H1 (cell line): Measurements from ENCODE around the gene CTSC. TPM values are rescaled to one million over a fixed set of nuclear protein-coding genes. Genes with fewer than 3 reads are reported as not detected.

Experiments
- KDM4A ChIP-seq: IDR thresholded peaks from one replicate; pipeline ENCODE4 v1.7.1; 2012; ENCODE audit warnings: low read depth, mild to moderate bottlenecking, moderate library complexity, low read length, inconsistent platforms; ENCODE audit not compliant: severe bottlenecking
- RNF2 ChIP-seq: fragments of 200-900, 300-1000 bp; sonication (generic); IDR thresholded peaks from 2 replicates; pipeline ENCODE4 v1.7.1; 2016; ENCODE audit warnings: borderline replicate concordance, low read depth, mild to moderate bottlenecking, antibody characterized with exemption, low read length; ENCODE audit not compliant: poor library complexity, severe bottlenecking; ENCODE audit errors: missing control alignments
- SP1 ChIP-seq: IDR thresholded peaks from 2 replicates; pipeline ENCODE4 v1.6.1; 2011; ENCODE audit warnings: low read depth, low read length
- polyA plus RNA-seq, 7 experiments: library from polyadenylated mRNA; depleted of rRNA in 3 of 7; stranded (reverse) in 5 of 7; unstranded in 2 of 7; fragments of >200 nt in 5 of 7; fragments of 200-250 nt in 2 of 7; gene quantifications; 1 replicate in 5 of 7; 2 replicates in 1 of 7; 4 replicates in 1 of 7; pipeline versions ENCODE4 v1.2.1 to v1.2.3, GENCODE V29; 2011 to 2013; ENCODE audit warnings: missing spikeins in 2 of 7, mixed read lengths in 2 of 7
- total RNA-seq: library from RNA; stranded (reverse); fragmentation: NEBNext Ultra II Directional; extraction: Animal tissue kit (Norgen Biotek cat#: 25700); gene quantifications from 2 replicates; pipeline ENCODE4 v1.2.1, GENCODE V29; 2021
- TF ChIP-seq, protein P1 (sequence below): fragments of 300-600 bp; sonication (generic); IDR thresholded peaks from 2 replicates; pipeline ENCODE4 v1.7.1; 2012; ENCODE audit warnings: low read length, moderate library complexity, mild to moderate bottlenecking, inconsistent platforms; ENCODE audit not compliant: insufficient replicate concordance

Gene CTSC
- total and polyA plus RNA-seq, 2 of the 8 experiments (the other 6 are each of a cell fraction or from before 2014, with no cell fraction given) = 347 to 369 TPM

DNA sequence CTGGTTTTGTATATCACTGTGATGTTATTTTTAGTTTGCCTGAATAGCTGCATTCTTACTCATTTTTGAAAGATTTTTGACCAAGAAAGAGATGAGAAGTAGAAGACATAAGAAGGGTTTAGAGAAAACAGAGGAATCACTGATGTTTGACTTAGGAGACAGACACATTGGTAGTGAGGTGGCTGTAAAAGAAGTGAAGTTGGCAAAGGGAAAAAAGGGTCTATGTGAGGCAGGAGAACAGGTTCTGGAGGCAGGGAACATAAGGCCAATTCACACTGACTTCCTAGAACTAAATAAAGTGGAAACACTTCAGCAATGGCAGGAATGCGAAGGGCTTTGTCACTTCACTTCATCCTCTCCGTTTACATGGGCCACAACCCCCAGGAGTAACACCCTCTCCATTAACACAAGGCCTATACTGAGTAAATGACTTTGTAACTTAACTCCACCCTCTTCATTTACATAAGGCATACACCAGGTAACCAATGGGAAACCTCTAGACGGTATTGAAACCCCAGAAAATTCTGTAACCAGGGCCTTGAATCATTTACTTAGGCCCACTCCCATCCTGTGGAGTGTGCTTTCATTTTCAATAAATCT lies 36.5 kb downstream of the CTSC start (continued):
- no peak for TF ChIP-seq RNF2
- TF ChIP-seq KDM4A = no peak
- TF ChIP-seq, protein P1, sequence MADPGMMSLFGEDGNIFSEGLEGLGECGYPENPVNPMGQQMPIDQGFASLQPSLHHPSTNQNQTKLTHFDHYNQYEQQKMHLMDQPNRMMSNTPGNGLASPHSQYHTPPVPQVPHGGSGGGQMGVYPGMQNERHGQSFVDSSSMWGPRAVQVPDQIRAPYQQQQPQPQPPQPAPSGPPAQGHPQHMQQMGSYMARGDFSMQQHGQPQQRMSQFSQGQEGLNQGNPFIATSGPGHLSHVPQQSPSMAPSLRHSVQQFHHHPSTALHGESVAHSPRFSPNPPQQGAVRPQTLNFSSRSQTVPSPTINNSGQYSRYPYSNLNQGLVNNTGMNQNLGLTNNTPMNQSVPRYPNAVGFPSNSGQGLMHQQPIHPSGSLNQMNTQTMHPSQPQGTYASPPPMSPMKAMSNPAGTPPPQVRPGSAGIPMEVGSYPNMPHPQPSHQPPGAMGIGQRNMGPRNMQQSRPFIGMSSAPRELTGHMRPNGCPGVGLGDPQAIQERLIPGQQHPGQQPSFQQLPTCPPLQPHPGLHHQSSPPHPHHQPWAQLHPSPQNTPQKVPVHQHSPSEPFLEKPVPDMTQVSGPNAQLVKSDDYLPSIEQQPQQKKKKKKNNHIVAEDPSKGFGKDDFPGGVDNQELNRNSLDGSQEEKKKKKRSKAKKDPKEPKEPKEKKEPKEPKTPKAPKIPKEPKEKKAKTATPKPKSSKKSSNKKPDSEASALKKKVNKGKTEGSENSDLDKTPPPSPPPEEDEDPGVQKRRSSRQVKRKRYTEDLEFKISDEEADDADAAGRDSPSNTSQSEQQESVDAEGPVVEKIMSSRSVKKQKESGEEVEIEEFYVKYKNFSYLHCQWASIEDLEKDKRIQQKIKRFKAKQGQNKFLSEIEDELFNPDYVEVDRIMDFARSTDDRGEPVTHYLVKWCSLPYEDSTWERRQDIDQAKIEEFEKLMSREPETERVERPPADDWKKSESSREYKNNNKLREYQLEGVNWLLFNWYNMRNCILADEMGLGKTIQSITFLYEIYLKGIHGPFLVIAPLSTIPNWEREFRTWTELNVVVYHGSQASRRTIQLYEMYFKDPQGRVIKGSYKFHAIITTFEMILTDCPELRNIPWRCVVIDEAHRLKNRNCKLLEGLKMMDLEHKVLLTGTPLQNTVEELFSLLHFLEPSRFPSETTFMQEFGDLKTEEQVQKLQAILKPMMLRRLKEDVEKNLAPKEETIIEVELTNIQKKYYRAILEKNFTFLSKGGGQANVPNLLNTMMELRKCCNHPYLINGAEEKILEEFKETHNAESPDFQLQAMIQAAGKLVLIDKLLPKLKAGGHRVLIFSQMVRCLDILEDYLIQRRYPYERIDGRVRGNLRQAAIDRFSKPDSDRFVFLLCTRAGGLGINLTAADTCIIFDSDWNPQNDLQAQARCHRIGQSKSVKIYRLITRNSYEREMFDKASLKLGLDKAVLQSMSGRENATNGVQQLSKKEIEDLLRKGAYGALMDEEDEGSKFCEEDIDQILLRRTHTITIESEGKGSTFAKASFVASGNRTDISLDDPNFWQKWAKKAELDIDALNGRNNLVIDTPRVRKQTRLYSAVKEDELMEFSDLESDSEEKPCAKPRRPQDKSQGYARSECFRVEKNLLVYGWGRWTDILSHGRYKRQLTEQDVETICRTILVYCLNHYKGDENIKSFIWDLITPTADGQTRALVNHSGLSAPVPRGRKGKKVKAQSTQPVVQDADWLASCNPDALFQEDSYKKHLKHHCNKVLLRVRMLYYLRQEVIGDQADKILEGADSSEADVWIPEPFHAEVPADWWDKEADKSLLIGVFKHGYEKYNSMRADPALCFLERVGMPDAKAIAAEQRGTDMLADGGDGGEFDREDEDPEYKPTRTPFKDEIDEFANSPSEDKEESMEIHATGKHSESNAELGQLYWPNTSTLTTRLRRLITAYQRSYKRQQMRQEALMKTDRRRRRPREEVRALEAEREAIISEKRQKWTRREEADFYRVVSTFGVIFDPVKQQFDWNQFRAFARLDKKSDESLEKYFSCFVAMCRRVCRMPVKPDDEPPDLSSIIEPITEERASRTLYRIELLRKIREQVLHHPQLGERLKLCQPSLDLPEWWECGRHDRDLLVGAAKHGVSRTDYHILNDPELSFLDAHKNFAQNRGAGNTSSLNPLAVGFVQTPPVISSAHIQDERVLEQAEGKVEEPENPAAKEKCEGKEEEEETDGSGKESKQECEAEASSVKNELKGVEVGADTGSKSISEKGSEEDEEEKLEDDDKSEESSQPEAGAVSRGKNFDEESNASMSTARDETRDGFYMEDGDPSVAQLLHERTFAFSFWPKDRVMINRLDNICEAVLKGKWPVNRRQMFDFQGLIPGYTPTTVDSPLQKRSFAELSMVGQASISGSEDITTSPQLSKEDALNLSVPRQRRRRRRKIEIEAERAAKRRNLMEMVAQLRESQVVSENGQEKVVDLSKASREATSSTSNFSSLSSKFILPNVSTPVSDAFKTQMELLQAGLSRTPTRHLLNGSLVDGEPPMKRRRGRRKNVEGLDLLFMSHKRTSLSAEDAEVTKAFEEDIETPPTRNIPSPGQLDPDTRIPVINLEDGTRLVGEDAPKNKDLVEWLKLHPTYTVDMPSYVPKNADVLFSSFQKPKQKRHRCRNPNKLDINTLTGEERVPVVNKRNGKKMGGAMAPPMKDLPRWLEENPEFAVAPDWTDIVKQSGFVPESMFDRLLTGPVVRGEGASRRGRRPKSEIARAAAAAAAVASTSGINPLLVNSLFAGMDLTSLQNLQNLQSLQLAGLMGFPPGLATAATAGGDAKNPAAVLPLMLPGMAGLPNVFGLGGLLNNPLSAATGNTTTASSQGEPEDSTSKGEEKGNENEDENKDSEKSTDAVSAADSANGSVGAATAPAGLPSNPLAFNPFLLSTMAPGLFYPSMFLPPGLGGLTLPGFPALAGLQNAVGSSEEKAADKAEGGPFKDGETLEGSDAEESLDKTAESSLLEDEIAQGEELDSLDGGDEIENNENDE = peak; percentile 78
- TF ChIP-seq SP1 = peak; percentile 79; the same call in 1 of the 2 replicates
